GM12874 (cell line): ENCODE data around the gene FLT3LG.

Source experiments
- CTCF ChIP-seq: IDR thresholded peaks from 2 replicates; pipeline ENCODE4 v1.5.1; 2011; ENCODE audit warnings: low read depth, mild to moderate bottlenecking, control low read depth, low read length, moderate library complexity; ENCODE audit not compliant: insufficient read depth

Gene FLT3LG

GRCh38 chr19:49512970-49513745 lies 39.1 kb downstream of the FLT3LG start:
- no peak for TF ChIP-seq CTCF

- no peak for TF ChIP-seq CTCF
Observed at GRCh38 chr19:49513746-49514118, 39.7 kb downstream of the FLT3LG start.

GRCh38 chr19:49514151-49514550 lies 40.1 kb downstream of the FLT3LG start:
- TF ChIP-seq CTCF: no peak

GRCh38 chr19:49515767-49516166 lies 41.8 kb downstream of the FLT3LG start:
- TF ChIP-seq CTCF: no peak

- TF ChIP-seq CTCF: no peak
Observed at GRCh38 chr19:49518033-49518432, 44.0 kb downstream of the FLT3LG start.

- TF ChIP-seq CTCF: no peak
Observed at GRCh38 chr19:49520705-49521319, 46.8 kb downstream of the FLT3LG start.

GRCh38 chr19:49524812-49525455 lies 50.9 kb downstream of the FLT3LG start:
- TF ChIP-seq CTCF: no peak
